GM18511 (cell line): ENCODE measurements around the gene CXCL12.

ENCODE experiments used
- ATAC-seq: cut with Tn5 transposase; IDR thresholded peaks from one replicate; pipeline ENCODE4 v1.9.1; 2021; ENCODE audit warnings: mild to moderate bottlenecking, moderate library complexity; ENCODE audit not compliant: unreplicated experiment

The CXCL12 gene

DNA sequence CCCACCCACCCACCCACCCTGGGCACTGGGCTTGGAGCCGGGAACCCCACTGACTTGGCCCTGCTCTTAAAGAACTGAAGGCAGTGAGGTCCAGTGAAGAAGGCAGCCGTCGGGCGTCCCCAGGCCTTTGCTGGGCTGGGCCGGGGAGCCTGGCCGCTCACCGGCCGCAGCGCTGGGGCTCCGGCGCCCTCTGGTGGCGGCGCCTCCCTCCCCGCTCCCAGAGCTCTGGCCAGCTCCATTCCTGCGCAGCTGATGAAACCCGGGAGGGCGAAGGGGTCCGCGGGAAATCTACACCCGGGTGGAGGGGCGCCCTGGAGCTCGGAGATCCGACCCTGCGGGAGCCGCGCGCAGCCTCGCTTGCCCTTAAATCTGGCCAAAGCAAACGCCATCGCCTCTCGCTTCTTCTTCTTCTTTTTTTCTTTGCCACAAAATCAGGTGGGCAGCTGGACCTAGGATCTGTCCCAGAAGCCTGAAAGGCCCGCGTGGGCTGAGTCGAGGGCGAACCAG is 1.7 kb upstream of the CXCL12 start:
- ATAC-seq, result no peak

DNA sequence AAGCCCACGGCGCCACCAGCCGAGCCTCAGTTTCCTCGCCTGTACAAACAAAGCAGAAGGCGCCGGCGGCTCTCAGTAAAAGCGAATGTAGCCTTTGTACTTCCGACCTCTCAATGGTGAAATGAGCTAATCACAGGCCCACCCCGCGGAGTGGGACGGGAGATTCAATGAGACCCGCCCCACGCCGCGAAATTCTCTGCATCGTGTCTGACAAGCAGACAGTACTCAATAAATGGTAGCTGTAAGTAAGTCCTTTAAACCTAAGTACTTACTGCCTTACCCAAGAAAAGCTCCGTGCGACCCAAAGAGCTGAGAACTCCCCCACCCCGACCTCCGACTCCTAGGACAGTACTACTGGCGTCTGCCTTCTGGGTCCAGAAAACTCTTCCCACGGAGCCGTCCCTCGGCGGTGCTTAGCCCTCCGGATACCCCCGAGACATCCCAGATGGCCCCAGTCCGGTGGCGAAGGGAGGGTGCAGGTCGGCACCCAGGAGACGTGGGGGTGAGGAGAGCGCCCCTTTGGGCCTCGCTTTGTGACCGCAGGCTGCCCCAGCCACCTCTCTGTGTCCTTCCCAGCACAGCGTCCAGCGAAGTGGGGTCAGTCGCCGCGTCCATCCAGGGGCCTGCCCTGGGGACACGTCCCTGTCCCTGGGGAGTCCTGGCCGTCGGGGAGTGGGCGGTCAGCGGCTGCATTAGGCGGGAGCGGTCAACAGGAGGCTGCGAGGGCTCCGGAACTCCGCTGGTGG is 972 bp upstream of the CXCL12 start:
- ATAC-seq, result no peak

DNA sequence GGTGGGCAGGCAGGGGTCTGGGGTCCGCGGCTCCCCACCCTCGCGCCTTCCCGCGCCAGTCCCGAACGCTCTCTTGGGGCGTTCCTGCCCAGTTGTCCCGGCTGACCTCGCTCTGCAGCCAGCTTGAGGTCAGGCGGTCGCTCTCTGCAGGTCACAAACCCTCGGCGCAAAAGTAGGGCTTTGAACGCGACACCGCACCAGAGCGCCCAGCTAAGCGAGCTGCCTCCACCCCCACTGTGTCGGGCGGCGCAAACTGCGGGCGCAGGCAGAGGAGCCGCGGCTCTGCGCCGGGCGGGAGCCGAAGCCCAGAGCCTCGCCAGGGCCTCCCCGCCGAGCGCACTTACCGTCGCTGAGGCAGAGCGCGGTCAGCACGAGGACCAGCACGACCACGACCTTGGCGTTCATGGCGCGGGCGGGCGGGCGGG is 284 bp downstream of the CXCL12 start:
- no peak for ATAC-seq

DNA sequence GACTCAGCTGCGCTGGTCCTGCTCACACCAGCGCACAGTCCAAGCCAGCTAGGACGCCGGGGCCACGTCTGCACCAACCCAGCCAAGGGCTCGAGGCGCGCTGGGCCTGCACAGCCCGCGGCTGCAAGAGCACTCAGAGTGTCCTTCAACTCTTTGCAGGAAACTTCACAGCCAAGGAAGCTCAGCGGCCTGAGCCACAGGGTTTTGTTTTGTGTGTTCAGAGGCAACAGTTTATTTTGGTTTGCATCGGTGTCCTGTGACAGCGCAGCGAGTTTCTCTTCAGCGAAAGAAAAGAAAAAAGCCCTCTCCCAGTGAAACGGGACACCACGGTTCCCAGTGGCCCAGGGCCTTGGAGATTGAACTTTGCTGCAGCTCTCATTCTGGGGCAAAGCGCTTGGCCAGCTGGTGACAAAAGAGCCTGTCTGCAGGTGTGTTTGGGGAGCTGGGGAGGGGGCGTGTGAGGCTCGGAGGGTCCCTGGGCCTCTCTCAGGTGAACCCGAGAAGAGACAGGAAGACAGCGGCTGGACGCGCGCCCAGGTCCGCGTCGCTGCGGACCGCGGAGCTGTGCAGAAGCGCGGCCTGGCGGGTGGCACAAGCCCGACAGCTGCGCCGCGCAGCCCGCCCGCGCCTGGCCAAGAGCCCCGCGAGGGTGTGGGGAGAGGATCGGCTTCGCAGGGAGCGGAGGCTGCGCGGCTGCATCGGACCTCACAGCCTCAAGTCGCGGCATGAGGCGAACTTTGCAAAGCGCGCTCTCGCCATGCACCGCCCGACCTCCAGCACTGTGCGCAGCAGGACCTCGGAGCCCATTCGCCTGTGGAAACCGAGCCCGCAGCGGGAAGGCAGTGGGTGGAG is 922 bp downstream of the CXCL12 start:
- ATAC-seq, result no peak

DNA sequence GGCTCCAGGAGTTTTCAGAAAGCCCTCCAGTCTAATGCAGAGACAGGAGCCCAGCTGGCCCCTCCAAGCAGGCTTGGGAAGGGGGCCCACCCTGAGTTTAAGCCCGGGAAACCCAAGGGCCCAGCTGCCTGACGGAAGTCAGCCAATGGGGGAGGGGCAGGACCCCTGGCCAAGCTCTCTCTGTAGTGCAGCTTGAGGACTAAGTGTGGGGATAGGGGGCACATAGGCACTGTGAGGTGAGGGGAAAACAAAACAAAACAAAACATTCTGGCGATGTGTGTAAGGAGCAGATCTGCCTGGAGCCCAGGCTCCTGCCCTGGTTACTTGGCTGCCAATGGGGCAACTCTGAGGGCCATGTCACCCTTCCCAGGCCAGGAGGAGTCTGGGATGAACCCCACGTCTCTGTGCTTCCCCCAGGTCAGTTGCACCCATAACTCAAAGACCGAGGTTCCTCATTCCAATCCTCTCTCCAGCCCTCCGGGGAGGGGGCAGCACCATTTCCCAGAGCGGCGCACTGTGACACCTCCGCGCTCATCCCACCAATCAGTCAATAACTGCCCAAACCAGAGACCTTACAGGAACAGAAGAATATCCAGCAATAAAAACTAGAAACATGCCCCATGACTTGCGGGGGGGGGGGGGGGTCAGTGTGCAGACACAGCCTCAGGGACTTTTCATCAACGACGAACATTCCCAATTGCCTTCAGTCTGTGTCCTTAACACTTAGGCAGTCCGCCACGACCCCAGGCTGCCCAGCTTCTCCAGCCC is 1.7 kb downstream of the CXCL12 start:
- no peak for ATAC-seq

DNA sequence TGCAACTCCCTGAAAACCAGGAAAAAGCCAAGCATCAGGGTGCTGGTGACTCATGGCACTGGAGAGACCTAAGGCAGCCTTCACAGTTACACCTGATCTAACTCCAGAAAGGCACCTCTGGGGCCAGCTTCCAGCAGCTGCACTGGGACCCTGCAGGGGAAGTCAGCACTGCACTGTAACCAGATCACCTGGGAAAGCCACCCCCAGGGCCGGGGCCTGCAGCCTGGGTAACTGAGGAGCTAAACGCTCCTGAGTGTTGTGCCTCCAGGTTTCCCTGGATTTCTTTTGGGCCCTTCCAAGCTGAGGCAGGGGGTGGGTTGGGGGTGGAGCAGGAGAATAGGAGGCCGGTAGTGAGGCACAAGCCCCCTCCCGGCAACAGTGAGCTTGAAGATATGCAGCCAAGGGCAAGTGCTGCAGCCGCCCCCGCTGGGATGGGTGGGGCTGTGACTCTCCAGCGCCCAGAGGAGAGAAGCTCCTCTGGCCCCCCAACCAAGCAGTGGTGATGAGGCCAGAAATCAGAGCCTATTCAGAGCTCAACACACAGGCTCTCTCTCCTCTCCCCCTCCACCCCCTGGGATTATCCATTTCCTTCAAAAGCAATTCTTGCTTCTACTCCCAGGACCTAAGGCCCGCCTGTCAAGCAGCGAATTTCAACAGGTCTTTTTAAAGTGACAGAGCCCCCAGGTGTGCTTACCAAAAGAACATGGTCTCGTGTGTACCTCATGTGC is 2.6 kb downstream of the CXCL12 start:
- no peak for ATAC-seq

DNA sequence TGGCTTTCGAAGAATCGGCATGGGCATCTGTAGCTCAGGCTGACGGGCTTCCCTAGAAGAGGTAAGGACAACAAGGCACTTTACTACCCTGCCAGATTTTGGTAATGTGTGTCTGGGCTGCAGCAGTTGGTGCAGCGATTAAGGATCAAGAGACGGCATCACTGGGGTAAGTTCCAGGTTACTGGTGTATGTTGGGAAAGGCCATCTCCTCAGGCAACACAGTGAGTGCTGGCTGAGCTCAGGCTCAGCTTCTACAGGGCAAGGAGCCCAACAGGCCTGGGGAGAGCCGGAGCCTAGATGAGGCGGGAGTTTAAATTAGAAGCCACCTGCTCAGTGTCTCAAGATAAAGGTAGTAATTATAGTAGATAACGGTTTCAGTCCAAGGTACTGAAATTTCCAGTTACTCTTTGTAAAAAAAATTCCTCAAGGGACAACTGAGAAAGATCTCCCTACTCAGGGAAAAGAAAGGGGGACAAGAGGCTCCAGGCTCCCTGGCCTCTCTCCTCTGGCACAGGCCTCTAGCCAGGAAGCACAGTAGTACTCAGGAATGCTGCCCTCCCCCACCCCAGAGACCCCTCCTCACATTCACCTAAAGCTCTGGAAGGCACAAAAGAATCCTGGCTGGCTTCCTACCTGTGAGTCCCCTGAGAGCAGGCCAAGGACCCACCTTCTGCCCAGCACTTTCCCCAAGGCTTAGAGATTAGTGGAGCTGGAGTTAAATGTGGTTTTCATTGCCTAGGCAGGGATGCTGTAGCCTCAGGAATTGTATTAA is 3.9 kb downstream of the CXCL12 start:
- ATAC-seq, result no peak

DNA sequence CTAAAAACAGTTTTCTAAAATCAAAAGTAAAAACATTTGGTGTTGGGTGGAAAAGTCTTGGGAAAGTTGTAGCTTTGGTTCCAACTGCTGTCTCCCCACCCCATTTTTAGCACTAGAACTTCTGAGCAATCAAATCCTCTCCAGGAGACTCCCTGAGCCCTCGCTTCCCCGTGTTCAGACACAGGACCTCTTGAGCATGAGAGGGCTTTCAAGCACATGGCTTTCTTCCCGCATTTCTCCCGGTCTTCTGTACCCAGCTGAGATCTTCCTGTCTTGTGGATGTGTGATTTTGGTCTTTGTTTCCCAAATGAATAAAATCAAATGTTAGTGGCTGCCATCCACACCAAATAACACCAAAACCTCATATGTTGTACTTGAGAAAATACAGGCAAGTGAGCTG is 5.0 kb downstream of the CXCL12 start:
- ATAC-seq, result no peak

DNA sequence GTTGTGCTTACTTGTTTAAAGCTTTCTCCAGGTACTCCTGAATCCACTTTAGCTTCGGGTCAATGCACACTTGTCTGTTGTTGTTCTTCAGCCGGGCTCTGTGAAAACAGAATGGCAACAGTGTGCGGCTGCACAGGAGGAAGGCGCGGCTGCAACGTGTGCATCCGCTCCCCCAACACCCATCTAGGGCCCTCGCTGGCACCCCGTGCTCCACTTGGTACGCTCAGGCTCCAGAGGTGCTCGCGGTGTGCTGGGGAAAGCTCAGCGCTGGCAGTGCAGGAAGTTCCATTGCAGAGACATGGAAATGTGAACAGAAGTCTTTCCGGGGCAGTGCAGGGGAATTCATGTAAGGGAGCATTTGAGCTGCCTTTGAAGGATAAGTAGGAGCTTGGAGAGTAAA is 6.3 kb downstream of the CXCL12 start:
- no peak for ATAC-seq

DNA sequence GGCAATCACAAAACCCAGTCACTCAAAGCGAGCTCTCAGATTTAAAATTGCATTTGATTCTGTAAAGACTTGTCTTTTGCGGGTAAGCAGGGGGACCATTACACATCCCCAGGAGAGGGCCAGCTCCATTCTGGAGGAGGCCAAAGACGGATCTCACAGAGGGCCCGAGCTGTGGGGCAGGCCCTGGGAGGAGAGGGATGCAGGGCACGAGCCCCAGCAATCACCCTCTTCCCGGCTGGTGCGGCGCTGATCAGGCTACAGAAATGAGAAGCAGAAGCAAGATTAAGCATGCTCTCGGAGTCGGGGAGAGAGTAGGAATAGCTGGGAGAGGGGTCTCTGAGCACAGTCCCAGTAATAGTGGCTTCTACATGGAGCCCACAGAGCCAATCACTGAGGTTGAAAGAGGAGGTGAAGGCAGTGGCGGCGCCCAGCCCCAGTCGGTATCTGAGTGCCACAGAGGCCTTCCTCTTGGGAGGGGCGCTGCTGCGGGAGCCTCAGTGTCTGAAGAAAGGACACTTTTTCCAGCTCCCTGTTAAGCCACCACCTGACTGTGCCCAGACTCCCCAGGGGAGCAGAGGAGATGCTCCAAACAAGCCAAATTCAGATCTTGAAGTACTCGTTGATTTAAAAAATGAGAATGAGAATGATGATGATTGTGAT is 7.1 kb downstream of the CXCL12 start:
- ATAC-seq, result no peak

DNA sequence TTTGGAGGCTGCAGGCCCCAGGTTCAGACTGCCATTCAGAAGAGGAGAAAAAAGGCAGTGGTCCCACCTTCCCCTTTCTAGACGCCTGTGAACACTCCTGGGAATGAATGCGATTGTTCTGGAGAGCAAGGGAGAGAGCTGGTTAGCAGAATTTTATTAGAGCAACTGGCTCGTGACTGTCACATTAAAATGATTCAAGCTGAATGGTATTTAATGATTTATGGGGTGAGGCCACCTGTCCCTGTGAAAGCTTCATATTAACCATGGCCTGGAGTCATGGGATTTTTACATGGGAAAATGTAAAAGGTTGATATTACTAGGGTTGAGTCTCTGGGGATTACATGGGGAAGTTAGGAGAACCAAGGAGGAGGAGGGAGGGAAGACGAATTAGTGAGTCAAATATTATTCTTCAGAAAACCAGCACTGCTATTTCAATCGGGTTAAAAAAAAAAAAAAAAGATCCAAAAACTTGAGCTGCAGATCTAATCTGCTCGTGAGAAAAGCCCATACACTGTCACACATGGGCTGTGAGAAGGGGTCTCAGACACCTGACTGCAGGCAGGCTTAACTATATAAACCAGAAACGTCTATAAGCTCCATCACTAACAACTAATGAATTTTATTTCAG is 8.3 kb downstream of the CXCL12 start:
- no peak for ATAC-seq

DNA sequence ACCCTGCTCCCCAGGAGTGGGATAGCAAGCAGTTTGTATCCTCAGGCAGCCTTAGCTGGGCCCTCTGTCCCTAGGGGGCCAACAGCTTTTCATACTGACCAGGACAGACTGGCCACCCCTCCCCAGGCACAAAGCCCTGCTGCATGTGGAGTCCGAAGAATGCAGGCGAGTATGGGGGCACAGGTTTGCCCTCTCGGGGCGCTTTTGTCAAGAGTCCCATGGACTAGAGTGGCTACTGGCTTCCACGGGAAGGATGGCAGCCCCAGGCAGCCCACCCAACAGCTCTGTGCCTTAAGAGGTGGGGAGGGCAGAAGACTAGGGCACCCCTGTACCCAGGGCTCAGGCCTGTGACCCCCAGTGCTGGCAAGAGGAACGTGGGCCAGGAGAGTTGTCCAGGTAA is 10.7 kb downstream of the CXCL12 start:
- no peak for ATAC-seq

DNA sequence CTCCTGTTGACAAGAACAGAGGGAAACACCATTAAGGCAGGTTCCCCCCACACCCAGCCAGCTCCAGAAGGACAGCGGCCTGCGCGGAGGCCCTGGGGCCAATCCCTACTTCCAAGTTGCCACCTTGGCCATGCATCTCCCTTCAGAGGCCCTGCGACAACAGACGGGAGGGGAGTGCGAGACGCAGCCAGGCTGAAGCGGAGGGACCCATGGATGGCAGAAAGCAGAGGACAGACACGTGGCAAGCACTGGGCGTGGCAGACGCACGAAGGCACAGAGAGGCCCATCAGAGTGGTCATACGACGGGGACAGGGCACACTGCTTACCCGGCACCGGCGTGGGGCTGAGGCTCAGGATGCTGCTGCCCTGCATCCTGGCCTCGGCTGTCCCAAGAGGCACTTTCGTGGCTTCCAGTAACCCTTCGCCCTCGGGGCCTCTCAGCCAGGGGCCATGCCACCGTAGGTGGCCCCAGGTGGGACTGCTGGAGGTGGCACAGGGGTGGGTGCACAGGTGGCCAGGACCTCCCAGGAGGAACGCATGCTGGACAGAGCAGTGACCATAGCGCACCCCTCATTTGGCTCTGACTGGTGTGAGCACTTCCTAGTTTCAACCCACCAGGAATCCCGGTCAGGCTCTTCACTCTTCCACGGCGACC is 11.4 kb downstream of the CXCL12 start:
- no peak for ATAC-seq

DNA sequence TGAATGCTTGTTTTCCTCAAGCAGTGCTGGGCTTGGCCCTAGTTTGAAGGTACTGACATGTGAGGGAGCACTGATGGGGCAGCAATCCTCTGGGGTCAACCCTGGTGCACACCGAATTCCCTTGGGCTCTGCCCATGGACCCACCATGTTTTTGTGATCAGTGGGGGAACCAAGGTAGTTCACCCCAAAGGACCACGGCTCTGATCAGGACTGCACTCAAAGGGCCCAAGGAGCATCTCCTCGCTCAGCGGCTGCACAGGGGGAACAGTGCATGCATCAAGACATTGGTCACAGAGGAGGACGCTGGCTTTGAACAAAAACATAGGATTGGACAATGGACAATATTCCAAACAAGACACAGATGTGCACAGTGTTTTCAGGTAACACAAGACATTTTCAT is 12.7 kb downstream of the CXCL12 start:
- ATAC-seq, result no peak

DNA sequence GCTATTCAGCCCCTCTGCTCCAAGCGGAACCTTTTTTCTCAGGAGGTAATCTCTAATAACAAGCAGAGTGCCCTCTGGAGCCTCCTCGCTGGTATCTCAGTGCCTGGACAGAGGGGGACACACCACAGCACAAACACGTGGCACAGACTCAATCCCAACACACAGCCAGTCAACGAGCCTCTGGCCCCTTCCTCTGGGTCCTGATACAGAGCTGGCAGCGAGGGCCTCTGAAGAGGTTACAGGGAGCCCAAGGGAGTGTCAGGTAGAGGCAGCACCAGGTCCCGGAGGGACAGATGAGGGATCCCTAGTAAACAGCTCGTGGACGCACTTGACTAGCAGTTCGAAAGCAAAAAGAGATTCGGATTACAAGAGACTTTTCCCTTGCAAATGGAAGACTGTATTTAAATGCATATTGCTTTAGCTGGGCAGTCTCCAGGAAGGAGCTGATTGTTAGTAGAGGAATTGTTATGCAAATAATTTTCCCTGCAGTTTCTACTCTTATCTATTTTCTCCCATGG is 14.1 kb downstream of the CXCL12 start:
- ATAC-seq, result no peak

DNA sequence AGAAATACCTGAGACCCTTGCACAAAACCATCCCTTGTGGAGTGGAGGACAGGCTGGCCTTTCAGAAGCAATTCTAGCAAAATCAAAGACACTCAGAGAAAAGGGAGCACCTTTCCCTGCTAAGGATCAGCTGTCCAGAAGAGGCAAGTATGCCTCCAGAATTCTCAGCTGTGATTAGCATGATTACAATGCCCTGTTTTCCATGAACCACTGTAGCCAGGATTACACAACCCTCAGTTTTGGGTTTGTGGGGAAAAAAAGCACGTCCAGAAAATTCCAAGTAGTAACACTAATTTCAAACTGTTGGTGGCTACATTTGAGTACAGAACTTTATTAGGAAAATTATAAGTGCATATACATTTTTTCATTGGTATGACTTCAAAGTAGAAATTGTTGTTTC is 15.0 kb downstream of the CXCL12 start:
- ATAC-seq, result no peak

DNA sequence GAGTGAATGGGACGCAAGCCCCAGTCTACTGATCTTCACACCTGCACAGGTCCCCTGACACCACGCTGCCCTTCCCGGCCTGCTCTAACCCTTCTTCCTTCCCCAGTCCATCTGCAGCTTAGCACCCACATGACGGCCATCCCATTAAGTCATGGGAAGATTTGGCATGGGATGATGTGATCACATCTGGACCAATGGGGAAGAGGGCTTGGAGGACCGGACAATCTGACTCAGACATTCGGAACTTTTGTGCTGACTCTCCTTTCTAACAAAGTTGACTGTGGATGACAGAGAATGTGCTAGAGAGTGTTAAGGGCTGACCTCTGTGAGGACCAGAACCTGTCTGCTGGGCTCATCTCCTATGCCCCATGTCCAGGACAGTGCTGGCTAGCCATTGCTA is 15.6 kb downstream of the CXCL12 start:
- no peak for ATAC-seq

DNA sequence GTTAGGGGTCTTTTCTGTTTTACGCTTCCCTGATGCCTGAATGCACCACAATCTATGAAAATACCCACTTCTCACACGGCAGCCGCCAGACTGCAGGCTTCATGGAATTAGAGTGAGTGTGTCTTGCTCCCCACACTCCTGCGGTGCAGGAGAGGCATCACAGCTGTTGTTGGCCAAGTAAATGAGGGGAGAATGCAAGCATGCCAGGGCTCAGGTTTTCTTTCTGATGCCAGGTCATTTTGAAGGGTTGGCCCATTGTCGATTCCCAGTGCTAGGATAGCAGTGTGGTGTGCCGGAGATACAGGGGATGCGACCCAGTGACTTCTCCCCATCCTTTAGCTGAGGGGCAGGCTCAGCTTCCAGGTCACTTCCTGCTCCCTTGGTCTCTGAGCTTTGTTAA is 16.3 kb downstream of the CXCL12 start:
- no peak for ATAC-seq
